Upper lobe of left lung (tissue), 6 donors: ENCODE results near the gene ZBTB47. TPM values are rescaled to one million over a fixed set of nuclear protein-coding genes. Genes with fewer than 3 reads are reported as not detected.

ENCODE experiments used
- ATAC-seq, 2 donors: fragments of 200-7000 bp; cut with Tn5 transposase; one replicate each; pipeline ENCODE4 v1.9.1; 2022; ENCODE audit warnings: mild to moderate bottlenecking in 2 of 2, moderate library complexity in 2 of 2; ENCODE audit not compliant: low FRiP score in 2 of 2
- DNase-seq, 2 donors: peaks; one replicate each; pipeline ENCODE4 v3.0.0-alpha.2; 2019 to 2020
- H3K27ac ChIP-seq, 4 donors: fragments of 200-600 bp; sonication (generic); one replicate each; pipeline ENCODE4 v1.5.1; 2016 to 2019
- H3K27me3 ChIP-seq, 4 donors: fragments of 200-600 bp; sonication (generic); one replicate each; pipeline ENCODE4 v1.5.1; 2017 to 2019
- H3K36me3 ChIP-seq, 4 donors: fragments of 200-600 bp; sonication (generic); one replicate each; pipeline ENCODE4 v1.5.1; 2016 to 2019
- H3K4me1 ChIP-seq, 4 donors: fragments of 200-600 bp; sonication (generic); one replicate each; pipeline ENCODE4 v1.5.1; 2018 to 2019
- H3K4me3 ChIP-seq, 4 donors: fragments of 200-600 bp; sonication (generic); one replicate each; pipeline ENCODE4 v1.5.1; 2017 to 2019; ENCODE audit warnings: mild to moderate bottlenecking in 2 of 4, moderate library complexity in 1 of 4
- H3K9me3 ChIP-seq, 4 donors: fragments of 200-600 bp; sonication (generic); one replicate each; pipeline ENCODE4 v1.5.1; 2018 to 2019
- CTCF ChIP-seq, 6 experiments: fragments of 450-650 bp in 4 of 6; fragments of 200-600 bp in 2 of 6; sonication (generic) in 2 of 6; IDR thresholded peaks; one replicate each; pipeline ENCODE4 v1.5.1; 2016 to 2019; ENCODE audit warnings: antibody characterized with exemption in 6 of 6
- EP300 ChIP-seq, 4 donors: sonication (generic); formaldehyde crosslinking; IDR thresholded peaks; one replicate each; pipeline ENCODE4 v1.5.1; 2017; ENCODE audit warnings: antibody characterized with exemption in 4 of 4, control low read depth in 2 of 4
- POLR2A ChIP-seq, 4 donors: fragments of 450-650 bp; IDR thresholded peaks; one replicate each; pipeline ENCODE4 v1.5.1; 2016 to 2017; ENCODE audit warnings: antibody characterized with exemption in 4 of 4, mild to moderate bottlenecking in 2 of 4
- POLR2AphosphoS5 ChIP-seq, 2 donors: sonication (generic); formaldehyde crosslinking; IDR thresholded peaks; one replicate each; pipeline ENCODE4 v1.5.1; 2017; ENCODE audit warnings: antibody characterized with exemption in 2 of 2
- WGBS, 2 donors: methylation state at CpG; one replicate each; pipeline ENCODE4 v1.1.5; 2017 to 2018; 5-methylcytosine and 5-hydroxymethylcytosine counted together
- total RNA-seq, 6 donors: library from RNA; depleted of rRNA in 4 of 6; stranded (reverse); fragments of >200 nt in 4 of 6; gene quantifications; one replicate each; pipeline versions ENCODE4 v1.1.0 to v1.2.1, GENCODE V29; 2016 to 2021
- donor health status: DM: no; HTN: no; CAD: no; lungs with moderate emphysema.
- donor health status: DM: no; HTN: yes; CAD: no; lungs with severe emphysema.

The ZBTB47 gene
- total RNA-seq, 6 donors from 2014 or later, result 25.1 to 35.8 (median 29.9) TPM

GRCh38 chr3:42663581-42664437 lies 10.3 kb downstream of the ZBTB47 start:
- no peaks in the 10 kb centered on the region for H3K9me3 ChIP-seq
- H3K36me3 ChIP-seq, result peaks cover 0 to 14% (median 3%) of the 10 kb centered on the region in 4 donors
- H3K4me3 ChIP-seq, result peak overlapping the region in 1 of 4 donors; percentile 6
- no peak overlapping the region for H3K27ac ChIP-seq
- ATAC-seq (no peak), DNase-seq (peak; percentile 42 to 80)
- 84 to 90% methylated on average over 16 to 19 of the region's 38 CpGs for WGBS, 2 donors
- H3K4me1 ChIP-seq, result peaks cover 0 to 6% (median 3%) of the 10 kb centered on the region in 4 donors
- TF ChIP-seq EP300 (IDR thresholded peaks at IDR 0.05), result no peak
- H3K27me3 ChIP-seq, result no peaks in the 10 kb centered on the region

- peaks cover 0 to 6% (median 3%) of the 10 kb centered on the region in 4 donors for H3K4me1 ChIP-seq
- no peaks in the 10 kb centered on the region for H3K9me3 ChIP-seq
- H3K27me3 ChIP-seq, result no peaks in the 10 kb centered on the region
- H3K27ac ChIP-seq, result no peak overlapping the region
- DNase-seq (peak in 1 of 2 donors; percentile 63), ATAC-seq (no peak)
- TF ChIP-seq CTCF (IDR thresholded peaks at IDR 0.05) (no peak), POLR2A (IDR thresholded peaks at IDR 0.05) (no peak), POLR2AphosphoS5 (IDR thresholded peaks at IDR 0.05) (no peak), EP300 (IDR thresholded peaks at IDR 0.05) (no peak)
- H3K36me3 ChIP-seq, result peaks cover 0 to 8% (median 2%) of the 10 kb centered on the region in 4 donors
- WGBS, 2 donors, result 77 to 89% methylated on average over 4 to 13 of the region's 19 CpGs
- H3K4me3 ChIP-seq, result peak overlapping the region in 1 of 4 donors; percentile 6
These were observed 10.9 kb downstream of the ZBTB47 start for GRCh38 chr3:42664438-42664803.

GRCh38 chr3:42665050-42665878 lies 11.8 kb downstream of the ZBTB47 start:
- DNase-seq (peak in 1 of 2 donors; percentile 62), ATAC-seq (no peak)
- Histone ChIP-seq H3K4me3 (no peak overlapping the region), H3K9me3 (no peaks in the 10 kb centered on the region), H3K27ac (no peak overlapping the region), H3K4me1 (peaks cover 0 to 6% (median 3%) of the 10 kb centered on the region in 4 donors), H3K36me3 (peaks cover 0 to under 1% (median 0%) of the 10 kb centered on the region in 4 donors), H3K27me3 (no peaks in the 10 kb centered on the region)
- TF ChIP-seq CTCF (IDR thresholded peaks at IDR 0.05) (no peak), EP300 (IDR thresholded peaks at IDR 0.05) (no peak), POLR2AphosphoS5 (IDR thresholded peaks at IDR 0.05) (no peak), POLR2A (IDR thresholded peaks at IDR 0.05) (no peak)
- WGBS, 2 donors, result 80 to 83% methylated on average over 10 to 15 of the region's 15 CpGs

GRCh38 chr3:42666022-42666421 lies 12.5 kb downstream of the ZBTB47 start:
- Histone ChIP-seq H3K9me3 (no peaks in the 10 kb centered on the region), H3K4me3 (no peak overlapping the region), H3K27ac (no peak overlapping the region), H3K36me3 (no peaks in the 10 kb centered on the region), H3K27me3 (no peaks in the 10 kb centered on the region), H3K4me1 (peaks cover 0 to 6% (median 3%) of the 10 kb centered on the region in 4 donors)
- no peak for DNase-seq
- TF ChIP-seq EP300 (IDR thresholded peaks at IDR 0.05) (no peak), POLR2AphosphoS5 (IDR thresholded peaks at IDR 0.05) (no peak)
- no peak for ATAC-seq
- WGBS, 2 donors, result 65 to 67% methylated on average over 8 of the region's 8 CpGs

GRCh38 chr3:42666577-42666998 lies 13.1 kb downstream of the ZBTB47 start:
- Histone ChIP-seq H3K4me1 (peaks cover 0 to 6% (median 3%) of the 10 kb centered on the region in 4 donors), H3K27me3 (no peaks in the 10 kb centered on the region), H3K4me3 (no peak overlapping the region), H3K27ac (no peak overlapping the region), H3K36me3 (no peaks in the 10 kb centered on the region), H3K9me3 (no peaks in the 10 kb centered on the region)
- ATAC-seq (peak in 1 of 2 donors; percentile 3), DNase-seq (peak in 1 of 2 donors; percentile 19)
- WGBS, 2 donors, result 72 to 100% methylated on average over 1 to 4 of the region's 4 CpGs
- TF ChIP-seq POLR2AphosphoS5 (IDR thresholded peaks at IDR 0.05), result no peak
- TF ChIP-seq EP300 (IDR thresholded peaks at IDR 0.05), result no peak
- no peak for TF ChIP-seq CTCF (IDR thresholded peaks at IDR 0.05)
- TF ChIP-seq POLR2A (IDR thresholded peaks at IDR 0.05), result no peak
